Activated naive CD4-positive, alpha-beta T cell (primary cell): Measurements from ENCODE around the gene CABS1.

Experiments
- DNase-seq, 4 experiments: peaks; one replicate each; lab custom pipeline; 2025; lab: John Stamatoyannopoulos, UW

The CABS1 gene

GRCh38 chr4:70382691-70383181 is 48.0 kb downstream of the CABS1 start, which contains the start of gene SMR3B:
Gene SMR3B (plus strand): TSS chr4:70383131. CDS start chr4:70384511, 1,380 bp downstream.
- no peak for DNase-seq
